ENCODE data around the gene SEC14L1.
"Not testable (repeated sequence)": the region's sequence is repeated elsewhere in the genome, so short reads cannot be mapped to it uniquely, and the experiment has no call there.

Gene SEC14L1

GRCh38 chr17:77253611-77254051, 112.9 kb downstream of the SEC14L1 start:
- H3K4me3 ChIP-seq (replicated peaks; ENCODE audit: low read depth, low read length), result no peak overlapping the region
- DNase-seq (ENCODE audit: low read depth), result peak; percentile 24
- no peak for TF ChIP-seq CTCF (IDR thresholded peaks at IDR 0.05; ENCODE audit: low read length, missing control alignments)

GRCh38 chr17:77254951-77255825, 114.4 kb downstream of the SEC14L1 start:
- no peak overlapping the region for H3K4me3 ChIP-seq (replicated peaks; ENCODE audit: low read depth, low read length)
- no peak for TF ChIP-seq CTCF (IDR thresholded peaks at IDR 0.05; ENCODE audit: low read length, missing control alignments)
- peak; percentile 83 for DNase-seq (ENCODE audit: low read depth)

- H3K4me3 ChIP-seq (replicated peaks; ENCODE audit: low read depth, low read length); DNase-seq (ENCODE audit: low read depth): not testable (repeated sequence)
These were observed 115.2 kb downstream of the SEC14L1 start for GRCh38 chr17:77255970-77256369.

GRCh38 chr17:77256710-77257109, 115.9 kb downstream of the SEC14L1 start:
- no peak for TF ChIP-seq CTCF (IDR thresholded peaks at IDR 0.05; ENCODE audit: low read length, missing control alignments)
- DNase-seq (ENCODE audit: low read depth), result no peak
- H3K4me3 ChIP-seq (replicated peaks; ENCODE audit: low read depth, low read length), result no peak overlapping the region

- DNase-seq (ENCODE audit: low read depth), result no peak
- TF ChIP-seq CTCF (IDR thresholded peaks at IDR 0.05; ENCODE audit: low read length, missing control alignments), result no peak
- no peak overlapping the region for H3K4me3 ChIP-seq (replicated peaks; ENCODE audit: low read depth, low read length)
These were observed 116.4 kb downstream of the SEC14L1 start for GRCh38 chr17:77257169-77257568.

- DNase-seq (ENCODE audit: low read depth), result no peak
- no peak overlapping the region for H3K4me3 ChIP-seq (replicated peaks; ENCODE audit: low read depth, low read length)
These were observed 117.1 kb downstream of the SEC14L1 start for GRCh38 chr17:77257596-77258458.

More at GRCh38 chr17:77257596-77258458, 117.1 kb downstream of the SEC14L1 start:
- no peak for TF ChIP-seq CTCF (IDR thresholded peaks at IDR 0.05; ENCODE audit: low read length, missing control alignments)

All from fibroblast of pulmonary artery (primary cell).